HEK293 (cell line): ENCODE data around the gene SVIL.

ENCODE experiments used
- YY1 ChIP-seq: fragments of 450-650 bp; formaldehyde crosslinking; IDR thresholded peaks from 2 replicates; pipeline ENCODE4 v1.5.1; 2018; ENCODE audit warnings: missing biosample characterization, missing genetic modification characterization
- ZBTB1 ChIP-seq: fragments of 450-650 bp; formaldehyde crosslinking; IDR thresholded peaks from 2 replicates; pipeline ENCODE4 v1.5.1; 2016; ENCODE audit warnings: missing biosample characterization, missing genetic modification characterization
- ZNF146 ChIP-seq: fragments of 450-650 bp; formaldehyde crosslinking; IDR thresholded peaks from 2 replicates; pipeline ENCODE4 v1.5.1; 2016; ENCODE audit warnings: missing biosample characterization, missing genetic modification characterization
- ZNF248 ChIP-seq: fragments of 450-650 bp; formaldehyde crosslinking; IDR thresholded peaks from 2 replicates; pipeline ENCODE4 v1.5.1; 2017; ENCODE audit warnings: missing biosample characterization, missing genetic modification characterization
- ZNF274 ChIP-seq, 2 experiments: fragments of 200-500 bp in 1 of 2; fragments of 450-650 bp in 1 of 2; sonication (Bioruptor generic) in 1 of 2; formaldehyde crosslinking in 1 of 2; IDR thresholded peaks; 2 replicates each; pipeline versions ENCODE4 v1.5.1 to v1.6.1; 2014 to 2016; ENCODE audit warnings: borderline replicate concordance in 1 of 2, inconsistent platforms in 1 of 2, low read length in 1 of 2, missing biosample characterization in 1 of 2, missing genetic modification characterization in 1 of 2
- ZNF510 ChIP-seq: fragments of 450-650 bp; formaldehyde crosslinking; IDR thresholded peaks from 2 replicates; pipeline ENCODE4 v1.5.1; 2018; ENCODE audit warnings: mild to moderate bottlenecking, missing genetic modification characterization, missing biosample characterization; ENCODE audit not compliant: insufficient replicate concordance
- ZNF585B ChIP-seq: fragments of 450-650 bp; formaldehyde crosslinking; IDR thresholded peaks from 2 replicates; pipeline ENCODE4 v1.5.1; 2016; ENCODE audit warnings: missing biosample characterization, missing genetic modification characterization
- ZNF837 ChIP-seq: fragments of 450-650 bp; formaldehyde crosslinking; IDR thresholded peaks from 2 replicates; pipeline ENCODE4 v1.5.1; 2016; ENCODE audit warnings: missing biosample characterization, missing genetic modification characterization
- TF ChIP-seq, protein P1 (sequence below): sonication (generic); formaldehyde crosslinking; IDR thresholded peaks from 2 replicates; pipeline ENCODE4 v1.8.1; 2022; ENCODE audit warnings: mild to moderate bottlenecking, moderate library complexity, missing genetic modification reagents
- TF ChIP-seq, protein P2 (sequence below): fragments of 450-650 bp; formaldehyde crosslinking; IDR thresholded peaks from 2 replicates; pipeline ENCODE4 v1.5.1; 2016; ENCODE audit warnings: missing biosample characterization, missing genetic modification characterization
- TF ChIP-seq, protein P3 (sequence below): fragments of 450-650 bp; formaldehyde crosslinking; IDR thresholded peaks from 2 replicates; pipeline ENCODE4 v1.5.1; 2016; ENCODE audit warnings: missing biosample characterization, missing genetic modification characterization
- TF ChIP-seq, protein P4 (sequence below): fragments of 450-650 bp; formaldehyde crosslinking; IDR thresholded peaks from 2 replicates; pipeline ENCODE4 v1.5.1; 2017; ENCODE audit warnings: missing biosample characterization, mild to moderate bottlenecking, missing genetic modification characterization, moderate library complexity
- TF ChIP-seq, protein P5 (sequence below): fragments of 450-650 bp; formaldehyde crosslinking; IDR thresholded peaks from 2 replicates; pipeline ENCODE4 v1.5.1; 2016; ENCODE audit warnings: missing biosample characterization, missing genetic modification characterization

DNA sequence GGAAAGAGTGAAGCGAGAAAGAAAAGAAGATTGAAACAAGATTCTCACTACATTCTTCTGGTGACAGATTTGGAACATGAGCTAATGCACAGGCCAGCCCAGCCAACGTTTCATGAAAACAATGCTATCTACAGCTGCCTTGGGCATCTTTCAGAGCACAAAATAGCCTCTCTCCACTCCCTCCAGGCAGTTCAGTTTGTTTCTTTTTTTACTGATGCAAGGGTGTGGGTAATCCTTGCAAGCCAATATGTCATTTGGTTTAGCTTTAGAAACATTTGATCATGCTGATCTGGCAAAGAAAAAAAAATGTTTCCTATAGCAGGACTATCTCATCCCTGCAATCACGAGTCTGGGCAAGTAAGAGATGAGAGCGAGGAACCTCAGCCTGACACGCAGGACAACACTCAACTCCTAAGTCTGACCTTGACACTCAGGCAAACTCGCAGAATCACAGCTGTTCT lies 35.9 kb downstream of the SVIL start:
- TF ChIP-seq ZNF146 (tag by site-specific recombination): no peak
- TF ChIP-seq ZNF248 (tag by site-specific recombination): no peak
- no peak for TF ChIP-seq ZNF510
- no peak for TF ChIP-seq ZNF837
- TF ChIP-seq, protein P1, sequence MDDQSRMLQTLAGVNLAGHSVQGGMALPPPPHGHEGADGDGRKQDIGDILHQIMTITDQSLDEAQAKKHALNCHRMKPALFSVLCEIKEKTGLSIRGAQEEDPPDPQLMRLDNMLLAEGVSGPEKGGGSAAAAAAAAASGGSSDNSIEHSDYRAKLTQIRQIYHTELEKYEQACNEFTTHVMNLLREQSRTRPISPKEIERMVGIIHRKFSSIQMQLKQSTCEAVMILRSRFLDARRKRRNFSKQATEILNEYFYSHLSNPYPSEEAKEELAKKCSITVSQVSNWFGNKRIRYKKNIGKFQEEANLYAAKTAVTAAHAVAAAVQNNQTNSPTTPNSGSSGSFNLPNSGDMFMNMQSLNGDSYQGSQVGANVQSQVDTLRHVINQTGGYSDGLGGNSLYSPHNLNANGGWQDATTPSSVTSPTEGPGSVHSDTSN: no peak
- TF ChIP-seq YY1: no peak
- TF ChIP-seq, protein P2, sequence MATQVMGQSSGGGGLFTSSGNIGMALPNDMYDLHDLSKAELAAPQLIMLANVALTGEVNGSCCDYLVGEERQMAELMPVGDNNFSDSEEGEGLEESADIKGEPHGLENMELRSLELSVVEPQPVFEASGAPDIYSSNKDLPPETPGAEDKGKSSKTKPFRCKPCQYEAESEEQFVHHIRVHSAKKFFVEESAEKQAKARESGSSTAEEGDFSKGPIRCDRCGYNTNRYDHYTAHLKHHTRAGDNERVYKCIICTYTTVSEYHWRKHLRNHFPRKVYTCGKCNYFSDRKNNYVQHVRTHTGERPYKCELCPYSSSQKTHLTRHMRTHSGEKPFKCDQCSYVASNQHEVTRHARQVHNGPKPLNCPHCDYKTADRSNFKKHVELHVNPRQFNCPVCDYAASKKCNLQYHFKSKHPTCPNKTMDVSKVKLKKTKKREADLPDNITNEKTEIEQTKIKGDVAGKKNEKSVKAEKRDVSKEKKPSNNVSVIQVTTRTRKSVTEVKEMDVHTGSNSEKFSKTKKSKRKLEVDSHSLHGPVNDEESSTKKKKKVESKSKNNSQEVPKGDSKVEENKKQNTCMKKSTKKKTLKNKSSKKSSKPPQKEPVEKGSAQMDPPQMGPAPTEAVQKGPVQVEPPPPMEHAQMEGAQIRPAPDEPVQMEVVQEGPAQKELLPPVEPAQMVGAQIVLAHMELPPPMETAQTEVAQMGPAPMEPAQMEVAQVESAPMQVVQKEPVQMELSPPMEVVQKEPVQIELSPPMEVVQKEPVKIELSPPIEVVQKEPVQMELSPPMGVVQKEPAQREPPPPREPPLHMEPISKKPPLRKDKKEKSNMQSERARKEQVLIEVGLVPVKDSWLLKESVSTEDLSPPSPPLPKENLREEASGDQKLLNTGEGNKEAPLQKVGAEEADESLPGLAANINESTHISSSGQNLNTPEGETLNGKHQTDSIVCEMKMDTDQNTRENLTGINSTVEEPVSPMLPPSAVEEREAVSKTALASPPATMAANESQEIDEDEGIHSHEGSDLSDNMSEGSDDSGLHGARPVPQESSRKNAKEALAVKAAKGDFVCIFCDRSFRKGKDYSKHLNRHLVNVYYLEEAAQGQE (tag by site-specific recombination): no peak
- TF ChIP-seq, protein P3, sequence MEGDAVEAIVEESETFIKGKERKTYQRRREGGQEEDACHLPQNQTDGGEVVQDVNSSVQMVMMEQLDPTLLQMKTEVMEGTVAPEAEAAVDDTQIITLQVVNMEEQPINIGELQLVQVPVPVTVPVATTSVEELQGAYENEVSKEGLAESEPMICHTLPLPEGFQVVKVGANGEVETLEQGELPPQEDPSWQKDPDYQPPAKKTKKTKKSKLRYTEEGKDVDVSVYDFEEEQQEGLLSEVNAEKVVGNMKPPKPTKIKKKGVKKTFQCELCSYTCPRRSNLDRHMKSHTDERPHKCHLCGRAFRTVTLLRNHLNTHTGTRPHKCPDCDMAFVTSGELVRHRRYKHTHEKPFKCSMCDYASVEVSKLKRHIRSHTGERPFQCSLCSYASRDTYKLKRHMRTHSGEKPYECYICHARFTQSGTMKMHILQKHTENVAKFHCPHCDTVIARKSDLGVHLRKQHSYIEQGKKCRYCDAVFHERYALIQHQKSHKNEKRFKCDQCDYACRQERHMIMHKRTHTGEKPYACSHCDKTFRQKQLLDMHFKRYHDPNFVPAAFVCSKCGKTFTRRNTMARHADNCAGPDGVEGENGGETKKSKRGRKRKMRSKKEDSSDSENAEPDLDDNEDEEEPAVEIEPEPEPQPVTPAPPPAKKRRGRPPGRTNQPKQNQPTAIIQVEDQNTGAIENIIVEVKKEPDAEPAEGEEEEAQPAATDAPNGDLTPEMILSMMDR: no peak
- no peak for TF ChIP-seq ZNF585B
- no peak for TF ChIP-seq ZBTB1 (tag by site-specific recombination)
- TF ChIP-seq ZNF274 (IDR thresholded peaks at IDR 0.05; ENCODE audit: low read length): no peak
- no peak for TF ChIP-seq ZNF274 (tag by site-specific recombination; IDR thresholded peaks at IDR 0.05; ENCODE audit: borderline replicate concordance)
- TF ChIP-seq, protein P4, sequence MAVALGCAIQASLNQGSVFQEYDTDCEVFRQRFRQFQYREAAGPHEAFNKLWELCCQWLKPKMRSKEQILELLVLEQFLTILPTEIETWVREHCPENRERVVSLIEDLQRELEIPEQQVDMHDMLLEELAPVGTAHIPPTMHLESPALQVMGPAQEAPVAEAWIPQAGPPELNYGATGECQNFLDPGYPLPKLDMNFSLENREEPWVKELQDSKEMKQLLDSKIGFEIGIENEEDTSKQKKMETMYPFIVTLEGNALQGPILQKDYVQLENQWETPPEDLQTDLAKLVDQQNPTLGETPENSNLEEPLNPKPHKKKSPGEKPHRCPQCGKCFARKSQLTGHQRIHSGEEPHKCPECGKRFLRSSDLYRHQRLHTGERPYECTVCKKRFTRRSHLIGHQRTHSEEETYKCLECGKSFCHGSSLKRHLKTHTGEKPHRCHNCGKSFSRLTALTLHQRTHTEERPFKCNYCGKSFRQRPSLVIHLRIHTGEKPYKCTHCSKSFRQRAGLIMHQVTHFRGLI (tag by site-specific recombination): 0 out of 2 replicates have a peak, but pooled peaks have one; percentile 54
- TF ChIP-seq, protein P5, sequence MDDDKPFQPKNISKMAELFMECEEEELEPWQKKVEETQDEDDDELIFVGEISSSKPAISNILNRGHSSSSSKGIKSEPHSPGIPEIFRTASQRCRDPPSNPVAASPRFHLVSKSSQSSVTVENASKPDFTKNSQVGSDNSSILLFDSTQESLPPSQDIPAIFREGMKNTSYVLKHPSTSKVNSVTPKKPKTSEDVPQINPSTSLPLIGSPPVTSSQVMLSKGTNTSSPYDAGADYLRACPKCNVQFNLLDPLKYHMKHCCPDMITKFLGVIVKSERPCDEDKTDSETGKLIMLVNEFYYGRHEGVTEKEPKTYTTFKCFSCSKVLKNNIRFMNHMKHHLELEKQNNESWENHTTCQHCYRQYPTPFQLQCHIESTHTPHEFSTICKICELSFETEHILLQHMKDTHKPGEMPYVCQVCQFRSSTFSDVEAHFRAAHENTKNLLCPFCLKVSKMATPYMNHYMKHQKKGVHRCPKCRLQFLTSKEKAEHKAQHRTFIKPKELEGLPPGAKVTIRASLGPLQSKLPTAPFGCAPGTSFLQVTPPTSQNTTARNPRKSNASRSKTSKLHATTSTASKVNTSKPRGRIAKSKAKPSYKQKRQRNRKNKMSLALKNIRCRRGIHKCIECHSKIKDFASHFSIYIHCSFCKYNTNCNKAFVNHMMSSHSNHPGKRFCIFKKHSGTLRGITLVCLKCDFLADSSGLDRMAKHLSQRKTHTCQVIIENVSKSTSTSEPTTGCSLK (tag by site-specific recombination): no peak
